Measurements from ENCODE around the gene SGMS1.

- TF ChIP-seq, protein P1, sequence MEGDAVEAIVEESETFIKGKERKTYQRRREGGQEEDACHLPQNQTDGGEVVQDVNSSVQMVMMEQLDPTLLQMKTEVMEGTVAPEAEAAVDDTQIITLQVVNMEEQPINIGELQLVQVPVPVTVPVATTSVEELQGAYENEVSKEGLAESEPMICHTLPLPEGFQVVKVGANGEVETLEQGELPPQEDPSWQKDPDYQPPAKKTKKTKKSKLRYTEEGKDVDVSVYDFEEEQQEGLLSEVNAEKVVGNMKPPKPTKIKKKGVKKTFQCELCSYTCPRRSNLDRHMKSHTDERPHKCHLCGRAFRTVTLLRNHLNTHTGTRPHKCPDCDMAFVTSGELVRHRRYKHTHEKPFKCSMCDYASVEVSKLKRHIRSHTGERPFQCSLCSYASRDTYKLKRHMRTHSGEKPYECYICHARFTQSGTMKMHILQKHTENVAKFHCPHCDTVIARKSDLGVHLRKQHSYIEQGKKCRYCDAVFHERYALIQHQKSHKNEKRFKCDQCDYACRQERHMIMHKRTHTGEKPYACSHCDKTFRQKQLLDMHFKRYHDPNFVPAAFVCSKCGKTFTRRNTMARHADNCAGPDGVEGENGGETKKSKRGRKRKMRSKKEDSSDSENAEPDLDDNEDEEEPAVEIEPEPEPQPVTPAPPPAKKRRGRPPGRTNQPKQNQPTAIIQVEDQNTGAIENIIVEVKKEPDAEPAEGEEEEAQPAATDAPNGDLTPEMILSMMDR (IDR thresholded peaks at IDR 0.05; ENCODE audit: low read length), result no peak
- no peak for TF ChIP-seq EZH2 (IDR thresholded peaks at IDR 0.05; ENCODE audit: borderline replicate concordance, low read length)
Measured at GRCh38 chr10:50426485-50426884, 197.3 kb downstream of the SGMS1 start.

Data from OCI-LY1 (cell line).